Measurements from ENCODE around the gene BAG3.
A peak's percentile ranks its signal among the peaks of the same experiment; 100 is the strongest.
"Not testable (repeated sequence)": the region's sequence is repeated elsewhere in the genome, so short reads cannot be mapped to it uniquely, and the experiment has no call there.

The BAG3 gene

GRCh38 chr10:119650692-119651513 is at the start of gene BAG3:
Gene BAG3 (plus strand): TSS chr10:119651380. CDS start chr10:119651676, 296 bp downstream.
- peak; percentile 82 for DNase-seq (ENCODE audit: low spot score)

- peak; percentile 61 for DNase-seq (ENCODE audit: low spot score)
These were observed 48.7 kb upstream of the BAG3 start for GRCh38 chr10:119602241-119603095.

DNA sequence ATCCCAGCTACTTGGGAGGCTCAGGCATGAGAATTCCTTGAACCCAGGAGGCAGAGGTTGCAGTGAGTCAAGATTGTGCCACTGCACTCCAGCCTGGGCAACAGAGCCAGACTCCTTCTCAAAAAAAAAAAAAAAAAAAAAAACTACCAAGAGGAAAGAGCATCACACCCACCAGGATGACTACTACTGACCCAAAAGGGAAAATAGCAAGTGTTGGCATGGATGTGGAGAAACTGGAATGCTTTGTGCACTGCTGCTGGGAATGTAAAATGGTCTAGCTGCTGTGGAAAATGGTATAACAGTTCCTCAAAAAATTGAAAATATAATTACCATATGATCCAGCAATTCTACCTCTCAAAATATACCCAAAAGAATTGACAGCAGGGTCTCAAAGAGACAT is 46.7 kb upstream of the BAG3 start:
- DNase-seq (ENCODE audit: low spot score) = no peak

- DNase-seq (ENCODE audit: low spot score) = no peak
These were observed 42.6 kb upstream of the BAG3 start for GRCh38 chr10:119608316-119609155.

DNA sequence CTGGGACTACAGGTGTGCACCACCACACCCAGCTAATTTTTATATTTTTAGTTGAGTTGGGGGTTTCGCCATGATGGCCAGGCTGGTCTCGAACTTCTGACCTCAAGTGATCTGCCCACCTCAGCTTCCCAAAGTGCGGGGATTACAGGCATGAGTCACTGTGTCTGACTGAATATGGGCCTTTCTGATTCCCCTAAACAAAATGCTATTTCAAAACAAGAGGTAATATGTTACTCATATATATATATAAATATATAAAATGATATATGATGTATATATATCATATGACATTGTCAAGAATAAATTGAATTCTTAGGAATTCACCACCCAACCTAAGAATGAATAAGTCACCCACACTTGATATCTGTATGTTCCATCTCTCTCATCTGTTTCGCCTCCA is 41.7 kb upstream of the BAG3 start:
- DNase-seq (ENCODE audit: low spot score) = no peak

GRCh38 chr10:119611433-119611832 is 39.7 kb upstream of the BAG3 start:
- no peak for DNase-seq (ENCODE audit: low spot score)

GRCh38 chr10:119613741-119614140 is 37.4 kb upstream of the BAG3 start:
- no peak for DNase-seq (ENCODE audit: low spot score)

DNA sequence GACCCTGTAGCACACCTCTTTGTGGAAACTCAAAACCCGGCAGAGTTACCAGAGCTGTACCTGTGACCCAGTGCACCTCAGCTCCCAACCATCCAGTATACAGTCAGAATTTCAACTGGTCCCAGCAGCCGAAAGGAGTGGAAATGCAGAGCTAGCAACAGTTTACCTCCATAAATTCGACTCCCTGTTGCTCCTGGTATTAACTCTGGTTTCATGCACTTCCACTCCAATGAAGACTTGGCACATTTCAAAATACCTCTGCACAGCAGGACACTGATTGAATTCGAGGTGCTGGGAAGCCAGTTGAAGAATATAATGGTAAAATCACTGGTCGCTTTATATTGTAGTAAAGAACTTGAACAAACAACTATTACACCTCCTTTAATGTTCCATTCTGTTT is 36.5 kb upstream of the BAG3 start:
- DNase-seq (ENCODE audit: low spot score) = no peak

DNA sequence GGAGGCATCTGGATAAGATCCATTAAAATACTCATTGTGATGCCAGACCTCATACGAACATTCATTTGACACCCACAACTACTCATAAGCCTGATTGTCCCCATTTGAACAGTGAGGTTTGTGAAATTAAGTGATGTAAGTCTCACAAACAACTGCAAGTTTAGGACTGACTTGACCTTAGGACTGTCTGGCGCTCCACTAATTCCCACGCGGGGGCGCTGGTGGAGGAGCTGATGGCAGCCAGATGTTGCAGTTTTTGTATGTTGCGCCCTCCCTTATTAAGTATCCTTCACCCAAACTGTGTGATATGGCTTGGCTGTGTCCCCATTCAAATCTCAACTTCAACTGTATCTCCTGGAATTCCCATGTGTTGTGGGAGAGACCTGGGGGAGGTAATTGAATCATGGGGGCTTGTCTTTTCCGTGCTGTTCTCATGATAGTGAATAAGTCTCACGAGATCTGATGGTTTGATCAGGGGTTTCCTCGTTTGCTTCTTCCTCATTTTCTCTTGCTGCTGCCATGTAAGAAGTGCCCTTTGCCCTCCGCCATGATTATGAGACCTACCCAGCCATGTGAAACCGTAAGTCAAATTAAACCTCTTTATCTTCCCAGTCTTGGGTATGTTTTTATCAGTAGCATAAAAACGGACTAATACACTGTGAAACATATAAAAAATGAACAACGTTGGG is 34.2 kb upstream of the BAG3 start:
- no peak for DNase-seq (ENCODE audit: low spot score)

- DNase-seq (ENCODE audit: low spot score) = no peak
These were observed 32.0 kb upstream of the BAG3 start for GRCh38 chr10:119619215-119619614.

DNA sequence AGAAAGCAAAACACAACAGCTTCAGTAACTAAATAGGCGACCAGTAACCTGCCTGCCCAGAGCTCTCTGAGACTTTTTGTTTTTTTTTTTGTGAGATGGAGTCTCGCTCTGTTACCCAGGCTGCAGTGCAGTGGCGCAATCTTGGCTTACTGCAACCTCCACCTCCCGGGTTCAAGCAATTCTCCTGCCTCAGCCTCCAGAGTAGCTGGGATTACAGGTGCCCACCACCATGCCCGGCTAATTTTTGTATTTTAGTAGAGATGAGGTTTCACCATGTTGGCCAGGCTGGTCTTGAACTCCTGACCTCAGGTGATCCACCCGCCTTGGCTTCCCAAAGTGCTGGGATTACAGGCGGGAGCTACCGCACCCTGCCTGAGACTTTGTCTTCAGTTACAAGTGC is 31.4 kb upstream of the BAG3 start:
- not testable (repeated sequence) for DNase-seq (ENCODE audit: low spot score)

DNA sequence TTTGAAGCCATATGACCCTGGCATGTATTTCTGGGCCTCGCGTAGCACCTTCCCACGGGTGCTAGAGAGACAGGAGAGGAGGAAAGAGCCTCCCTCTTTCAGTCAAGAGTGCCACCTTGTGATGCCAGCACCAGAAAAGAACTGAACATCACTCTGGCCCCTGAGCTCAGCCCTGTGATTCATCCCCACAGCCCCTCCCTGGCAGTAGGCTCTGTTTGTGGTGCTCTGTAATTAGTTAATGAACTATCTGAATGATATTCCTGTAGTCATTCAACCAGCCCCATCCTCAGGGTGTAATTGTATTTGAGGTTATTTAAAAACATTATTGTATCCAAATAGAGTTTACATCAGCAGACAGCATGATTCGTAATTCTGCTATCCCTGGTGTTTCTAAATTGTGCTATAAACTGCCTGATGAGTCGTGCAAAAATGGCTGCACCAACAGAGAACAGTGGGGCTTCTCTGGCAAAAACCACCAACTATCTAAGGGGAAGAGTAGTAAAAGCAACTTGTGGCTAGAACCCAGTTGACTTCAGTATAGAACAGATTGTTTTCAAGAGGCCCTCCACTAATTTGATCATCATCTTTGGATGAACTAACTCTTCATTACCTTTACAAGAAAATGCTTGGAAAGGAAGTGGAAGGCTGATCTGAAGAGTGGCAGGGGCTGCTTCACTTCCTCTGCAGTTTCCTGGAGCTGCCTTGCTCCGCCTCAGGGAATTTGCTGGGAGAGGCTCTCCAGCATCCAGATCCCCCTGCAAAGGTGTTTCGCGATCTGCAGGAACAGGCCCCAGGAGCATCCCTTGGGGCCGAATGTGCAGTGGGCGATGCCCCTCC is 30.7 kb upstream of the BAG3 start:
- no peak for DNase-seq (ENCODE audit: low spot score)

DNA sequence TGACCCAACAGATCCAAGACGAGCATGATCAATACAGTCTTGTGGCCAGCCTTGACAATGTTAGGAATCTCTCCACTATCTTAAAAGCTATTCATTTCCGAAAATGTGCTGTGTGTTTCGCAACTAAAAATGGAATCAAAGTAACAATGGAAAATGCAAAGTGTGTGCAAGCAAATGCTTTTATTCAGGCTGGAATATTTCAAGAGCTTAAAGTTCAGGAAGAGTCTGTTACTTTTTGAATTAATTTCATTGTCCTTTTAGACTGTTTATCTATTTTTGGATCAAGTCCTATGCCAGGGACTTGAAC is 30.1 kb upstream of the BAG3 start:
- DNase-seq (ENCODE audit: low spot score) = no peak

DNA sequence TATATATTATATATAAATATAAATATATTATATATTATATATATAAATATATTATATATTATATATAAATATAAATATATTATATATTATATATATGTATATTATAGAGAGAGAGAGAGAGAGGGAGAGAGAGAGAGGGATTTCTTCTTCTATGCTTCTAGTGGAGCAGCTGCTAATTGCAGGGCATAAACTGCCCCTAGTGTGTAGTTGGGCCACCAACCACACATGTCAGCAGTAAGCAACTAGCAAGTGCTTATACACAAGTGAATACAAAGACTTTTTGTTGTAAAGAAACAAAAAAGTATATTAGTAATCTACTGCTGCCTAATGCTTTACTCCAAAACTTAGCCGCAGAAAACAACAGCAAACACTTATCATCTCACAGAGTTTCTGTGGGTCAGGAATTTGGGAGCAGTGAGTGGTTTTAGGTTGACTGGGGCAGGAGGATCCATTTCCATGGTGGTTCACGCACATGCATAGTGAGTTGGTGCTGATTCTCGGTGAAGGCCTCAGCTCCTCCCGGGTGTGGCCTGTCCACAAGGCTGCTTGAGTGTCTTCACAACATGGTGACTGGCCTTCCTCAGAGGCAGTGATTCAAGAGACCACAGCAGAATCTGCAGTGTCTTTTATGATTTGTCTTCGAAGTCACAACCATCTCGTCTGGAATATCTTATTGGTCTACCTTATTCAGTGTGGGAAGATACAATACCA is 25.5 kb upstream of the BAG3 start:
- DNase-seq (ENCODE audit: low spot score) = no peak

- no peak for DNase-seq (ENCODE audit: low spot score)
These were observed 20.9 kb upstream of the BAG3 start for GRCh38 chr10:119630300-119630699.

GRCh38 chr10:119633538-119634218 is 17.5 kb upstream of the BAG3 start:
- no peak for DNase-seq (ENCODE audit: low spot score)

DNA sequence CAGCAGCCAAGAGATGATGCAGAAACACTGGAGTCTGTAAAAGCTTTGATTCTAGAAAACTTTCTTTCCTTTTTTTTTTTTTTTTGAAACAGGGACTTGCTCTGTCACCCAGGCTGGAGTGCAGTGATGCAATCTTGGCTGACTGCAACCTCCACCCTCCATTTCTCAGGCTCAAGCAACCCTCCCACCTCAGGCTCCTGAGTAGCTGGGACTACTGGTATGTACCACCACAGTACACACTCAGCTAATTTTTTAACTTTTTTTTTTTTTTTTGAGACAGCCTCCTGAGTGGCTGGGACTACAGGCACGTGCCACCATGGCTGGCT is 17.0 kb upstream of the BAG3 start:
- no peak for DNase-seq (ENCODE audit: low spot score)

DNA sequence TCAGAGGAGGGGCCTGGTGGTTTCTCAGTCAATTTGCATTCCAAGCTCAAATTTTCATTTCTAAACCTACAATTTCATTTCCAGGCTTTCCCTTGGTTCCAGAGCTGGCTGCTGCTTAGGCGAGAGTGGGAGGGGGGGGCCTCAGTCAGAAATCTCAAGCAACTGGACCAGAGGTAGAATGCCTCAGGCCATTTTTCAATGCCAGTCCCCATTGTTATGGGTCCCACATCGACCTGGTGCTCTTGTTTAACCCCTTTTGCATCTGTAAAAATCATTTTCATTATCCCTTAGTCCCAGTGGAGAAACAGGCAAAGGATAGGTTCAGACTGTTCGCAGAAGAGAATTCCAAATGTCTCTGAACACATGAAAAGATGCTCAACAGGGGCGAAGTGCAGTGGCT is 13.5 kb upstream of the BAG3 start:
- DNase-seq (ENCODE audit: low spot score) = no peak

DNA sequence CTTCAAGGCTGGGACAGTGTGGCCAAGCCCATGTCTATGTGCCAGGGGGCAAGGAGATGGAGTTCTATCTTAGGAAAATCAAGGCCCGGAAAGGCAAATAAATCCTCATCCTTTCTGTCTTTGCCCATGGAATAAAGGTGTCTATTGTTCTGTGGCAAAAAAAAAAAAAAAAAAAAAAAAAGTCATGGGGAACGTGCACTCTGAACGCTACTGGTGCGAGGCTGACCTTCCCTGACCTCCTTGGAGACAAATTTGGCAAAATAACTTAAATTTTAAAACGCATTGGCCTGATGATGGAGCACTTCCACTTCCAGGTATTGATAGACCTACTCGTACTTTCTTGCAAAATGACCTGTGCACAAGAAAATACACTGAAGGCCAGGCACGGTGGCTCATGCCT is 12.2 kb upstream of the BAG3 start:
- DNase-seq (ENCODE audit: low spot score) = no peak

DNA sequence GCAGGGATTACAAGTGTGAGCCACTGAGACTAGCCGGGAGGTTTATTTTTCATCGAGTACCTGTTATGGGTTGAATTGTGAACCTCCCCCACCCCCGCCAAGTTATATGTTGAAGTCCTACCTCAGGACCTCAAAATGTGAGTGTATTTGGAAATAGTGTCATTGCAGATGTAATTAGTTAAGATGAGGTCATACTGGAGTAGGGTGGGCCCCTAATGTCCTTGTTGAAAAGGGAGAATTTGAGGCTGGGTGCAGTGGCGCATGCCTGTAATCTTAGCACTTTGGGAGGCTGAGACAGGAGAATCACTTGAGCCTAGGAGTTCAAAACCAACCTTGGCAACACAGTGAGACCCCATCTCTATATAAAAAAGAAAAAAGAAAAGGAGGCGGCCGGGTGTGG is 10.8 kb upstream of the BAG3 start:
- no peak for DNase-seq (ENCODE audit: low spot score)
